ENCODE results near the gene LCN1.

LCN1 gene

DNA sequence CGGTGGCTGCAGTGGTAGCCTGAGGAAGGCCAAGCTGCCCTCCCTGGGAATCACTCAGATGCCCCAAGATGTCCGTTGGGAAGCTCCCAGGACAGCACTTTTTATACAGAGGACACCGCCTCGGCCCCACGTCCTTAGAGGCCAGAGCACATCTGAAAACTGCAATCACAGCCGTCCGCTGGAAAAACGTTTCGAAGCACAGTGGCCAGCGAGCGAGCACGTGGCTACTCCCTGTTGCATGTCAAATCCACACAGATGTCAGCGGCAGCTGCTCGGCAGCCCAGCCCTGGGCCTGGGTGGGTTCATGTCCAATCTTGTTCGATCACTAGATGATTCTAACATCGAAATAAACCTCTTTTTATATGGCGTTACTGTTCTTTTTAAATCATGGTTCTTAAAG, 32.7 kb upstream of the LCN1 start:
- no peak for DNase-seq (ENCODE audit: low read depth)

DNA sequence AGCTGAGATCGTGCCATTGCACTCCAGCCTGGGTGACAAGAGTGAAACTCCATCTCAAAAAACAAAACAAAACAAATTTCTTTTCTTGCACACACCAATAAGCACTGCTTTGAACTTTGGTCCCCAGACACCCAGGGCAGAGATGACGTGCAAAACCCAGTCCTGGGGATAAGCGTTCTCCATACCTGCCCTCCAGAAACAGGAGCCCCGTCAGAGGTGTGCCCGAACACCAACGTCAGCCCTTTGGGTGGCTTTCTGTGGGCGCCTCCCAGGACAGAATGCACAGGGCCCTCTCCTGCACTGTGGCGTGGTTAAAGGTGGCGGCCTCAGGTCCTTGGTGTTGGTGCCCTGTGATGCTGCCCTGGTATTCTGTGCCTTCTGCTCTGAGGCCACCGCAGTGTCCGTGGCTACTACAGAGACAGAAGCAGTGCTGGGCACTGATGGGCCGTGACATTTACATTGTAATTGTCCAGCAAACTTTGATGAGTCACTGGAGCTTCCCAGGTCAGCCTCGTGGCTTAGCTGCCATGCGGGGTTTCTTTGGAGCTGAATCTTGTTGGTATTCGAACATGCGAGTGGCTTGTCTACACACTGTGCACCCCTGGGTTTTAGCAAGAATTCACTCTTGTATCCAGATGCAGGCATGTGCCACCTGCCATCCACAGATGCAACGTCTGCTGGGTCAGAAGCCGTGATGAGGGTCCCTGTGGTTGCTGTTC, 31.9 kb upstream of the LCN1 start:
- no peak for DNase-seq (ENCODE audit: low read depth)

DNA sequence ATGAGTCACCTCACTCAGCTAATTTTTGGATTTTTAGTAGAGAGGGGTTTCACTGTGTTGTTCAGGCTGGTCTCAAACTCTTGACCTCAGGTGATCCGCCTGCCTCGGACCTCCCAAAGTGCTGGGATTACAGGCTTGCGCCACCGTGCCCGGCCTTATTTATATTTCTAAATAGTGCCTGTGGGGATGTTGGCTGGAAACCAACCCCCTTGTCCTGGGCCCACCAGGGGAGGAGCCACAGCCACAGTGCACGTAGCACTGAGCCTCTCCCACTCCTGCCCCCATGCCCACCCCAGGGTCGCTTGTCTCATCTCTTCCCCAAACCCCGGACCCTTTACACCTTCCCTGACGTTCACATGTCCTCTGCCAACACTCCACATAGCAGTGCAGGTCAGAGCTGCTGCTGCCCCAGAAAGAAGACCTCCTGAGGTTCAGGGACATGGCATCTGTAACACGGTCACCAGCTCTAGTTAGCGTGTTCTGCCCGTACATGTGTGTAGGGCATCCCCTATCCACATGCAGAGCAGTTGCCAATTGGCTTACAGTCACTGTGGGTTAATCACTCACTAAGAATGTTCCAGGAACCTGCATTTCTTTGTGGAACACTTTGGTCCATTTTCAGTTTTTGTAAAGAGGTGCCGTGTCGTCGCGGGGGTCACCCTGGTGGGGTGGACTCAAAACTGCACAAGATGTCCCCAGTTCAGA, 30.9 kb upstream of the LCN1 start:
- DNase-seq (ENCODE audit: low read depth), result no peak

DNA sequence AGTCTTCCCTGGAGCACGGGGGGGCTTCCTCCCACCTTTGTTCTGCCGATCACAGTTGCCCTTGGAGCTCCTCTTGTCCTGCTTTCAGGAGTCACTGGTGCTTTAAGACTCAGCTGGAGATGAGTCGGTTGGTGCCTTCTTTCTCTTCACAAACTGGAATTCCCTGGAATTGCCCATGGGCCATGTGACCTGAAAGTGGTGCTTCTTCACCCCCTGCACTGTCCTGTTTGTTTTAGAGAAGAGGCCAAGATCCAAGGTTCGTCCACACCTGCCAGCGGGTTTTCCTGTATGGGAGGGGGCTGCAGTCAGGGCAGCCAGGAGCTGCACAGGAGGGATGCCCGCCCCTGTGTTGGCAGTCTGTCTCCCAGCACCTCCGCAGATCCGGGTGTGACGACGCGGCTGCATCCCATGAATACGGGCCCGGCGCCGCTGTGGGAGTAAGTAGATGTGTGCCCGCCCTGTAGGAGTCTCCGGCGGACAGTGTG, 30.2 kb upstream of the LCN1 start:
- no peak for DNase-seq (ENCODE audit: low read depth)

DNA sequence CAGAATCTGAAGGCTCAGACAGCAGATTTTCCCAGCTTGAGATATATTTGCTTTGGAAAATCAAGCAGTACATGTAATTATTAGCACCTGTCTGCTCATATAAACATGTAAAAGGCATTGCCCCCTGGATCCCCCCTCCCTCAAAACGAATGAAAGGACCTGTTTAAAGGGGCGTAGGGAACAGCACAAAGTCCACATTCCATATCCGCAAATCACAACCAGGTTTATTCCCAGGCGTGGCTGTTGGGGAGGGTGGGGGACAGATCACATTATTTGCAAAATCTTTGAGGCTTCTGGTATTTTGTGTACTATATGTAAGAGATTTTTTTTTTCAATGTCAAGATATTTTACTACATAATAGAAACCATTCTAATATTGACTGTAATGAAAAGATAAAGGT, 29.5 kb upstream of the LCN1 start:
- no peak for DNase-seq (ENCODE audit: low read depth)

DNA sequence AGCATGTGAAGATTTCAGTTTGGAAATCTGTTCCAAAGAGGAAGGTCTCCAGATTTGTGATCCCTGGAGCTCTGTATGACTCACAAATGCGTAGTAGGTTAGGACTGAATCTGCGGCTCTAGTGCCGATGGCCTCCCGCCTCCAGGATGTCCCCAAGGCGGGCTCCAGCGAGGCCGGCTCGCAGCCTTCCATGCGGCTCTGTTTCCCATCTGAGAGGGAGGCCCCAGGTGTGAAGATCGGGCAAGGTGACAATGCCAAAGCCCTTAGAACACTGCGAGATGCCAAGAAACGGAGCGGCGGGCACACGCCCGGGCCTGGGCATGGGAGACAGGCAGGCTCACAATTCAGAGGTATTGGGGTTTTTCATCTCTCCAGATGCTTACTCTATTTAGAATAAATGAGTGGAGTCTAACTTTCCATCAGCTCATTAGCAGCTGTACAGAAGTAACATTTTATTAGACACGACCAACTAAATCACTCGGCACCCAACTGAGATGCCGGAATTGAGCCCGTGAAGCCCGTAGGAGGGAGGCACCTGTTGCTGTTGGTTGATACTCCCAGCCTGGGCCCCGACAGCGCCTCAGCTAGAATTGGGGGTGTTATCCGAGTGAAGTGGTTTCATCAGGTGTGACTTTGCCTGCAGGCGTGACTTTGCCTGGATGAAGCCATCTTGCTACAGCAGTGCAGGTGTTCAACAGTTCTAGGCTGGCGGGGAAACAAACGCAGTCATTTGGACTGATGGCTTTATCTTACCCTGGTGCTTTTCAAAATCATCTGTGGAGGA, 28.2 kb upstream of the LCN1 start:
- DNase-seq (ENCODE audit: low read depth), result no peak

DNA sequence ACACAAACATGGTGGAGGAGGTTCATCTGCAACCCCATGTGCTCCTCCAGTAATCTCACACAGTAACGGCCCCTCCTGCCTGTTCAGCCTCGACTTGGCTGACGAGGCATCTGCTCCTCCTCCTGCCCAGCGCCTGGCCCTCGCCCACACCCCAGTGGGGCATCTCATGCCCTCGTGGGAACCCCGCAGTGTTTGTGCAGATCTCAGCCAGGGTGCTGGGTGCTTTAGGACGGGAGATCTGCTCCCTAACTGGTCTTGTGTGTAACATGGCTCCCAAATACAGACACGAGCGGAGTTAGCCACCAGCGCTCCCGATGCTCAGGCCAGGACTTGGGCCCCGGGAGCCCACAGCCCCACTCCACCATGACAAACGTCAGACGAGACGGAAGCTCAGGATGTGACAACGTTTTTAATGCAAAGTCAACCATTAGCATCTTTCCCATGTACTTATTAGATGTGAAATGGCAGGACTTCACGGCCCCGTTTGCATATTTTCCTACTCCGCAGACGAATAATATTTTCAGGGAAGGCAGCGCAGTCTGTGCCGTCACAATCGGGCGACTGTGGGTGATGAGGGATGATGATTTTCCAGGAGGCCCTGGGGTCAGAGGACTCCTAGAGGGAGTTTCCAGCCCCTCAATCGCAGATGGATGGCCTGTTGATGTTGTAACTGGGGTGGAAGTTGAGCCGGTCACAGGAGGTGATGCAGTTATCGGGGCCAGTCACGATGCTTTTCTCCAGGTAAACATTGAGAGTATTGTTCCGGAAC, 26.3 kb upstream of the LCN1 start:
- DNase-seq (ENCODE audit: low read depth), result no peak

DNA sequence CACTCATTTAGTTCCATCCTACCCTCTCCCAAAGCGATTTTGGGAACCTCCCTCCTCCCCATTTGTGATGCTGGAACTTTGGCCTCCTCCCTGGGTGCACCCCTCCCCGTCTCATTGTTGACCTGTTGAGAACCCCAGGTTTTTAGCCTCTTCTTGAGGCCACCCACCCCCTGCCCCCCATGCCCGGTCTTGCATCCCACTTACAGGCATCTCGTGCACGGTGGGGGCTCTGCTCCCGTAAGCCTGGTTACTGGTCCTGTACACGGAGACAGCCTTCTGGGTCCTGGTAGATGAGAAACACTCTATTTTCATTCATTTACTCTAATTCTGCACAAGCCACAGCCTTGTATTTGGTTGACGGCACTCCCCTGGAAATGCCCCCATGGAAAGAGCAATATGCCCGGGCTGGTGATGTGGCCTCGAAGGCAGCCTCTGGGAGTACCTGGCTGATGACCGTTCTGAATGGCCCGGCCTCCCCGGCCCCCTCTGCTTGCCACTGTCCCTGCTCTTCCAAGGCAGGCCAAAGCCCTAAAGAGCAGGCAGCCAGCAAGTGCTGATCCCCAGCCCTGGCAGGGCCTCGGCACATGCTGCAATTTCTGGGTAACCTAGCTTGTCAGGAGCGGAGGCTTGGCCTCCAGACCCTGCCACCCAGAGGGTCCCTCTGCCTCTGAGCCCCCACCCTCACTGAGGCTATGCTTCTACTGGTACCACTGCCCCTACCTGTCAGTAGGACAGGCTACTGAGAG, 22.7 kb upstream of the LCN1 start:
- DNase-seq (ENCODE audit: low read depth), result no peak

DNA sequence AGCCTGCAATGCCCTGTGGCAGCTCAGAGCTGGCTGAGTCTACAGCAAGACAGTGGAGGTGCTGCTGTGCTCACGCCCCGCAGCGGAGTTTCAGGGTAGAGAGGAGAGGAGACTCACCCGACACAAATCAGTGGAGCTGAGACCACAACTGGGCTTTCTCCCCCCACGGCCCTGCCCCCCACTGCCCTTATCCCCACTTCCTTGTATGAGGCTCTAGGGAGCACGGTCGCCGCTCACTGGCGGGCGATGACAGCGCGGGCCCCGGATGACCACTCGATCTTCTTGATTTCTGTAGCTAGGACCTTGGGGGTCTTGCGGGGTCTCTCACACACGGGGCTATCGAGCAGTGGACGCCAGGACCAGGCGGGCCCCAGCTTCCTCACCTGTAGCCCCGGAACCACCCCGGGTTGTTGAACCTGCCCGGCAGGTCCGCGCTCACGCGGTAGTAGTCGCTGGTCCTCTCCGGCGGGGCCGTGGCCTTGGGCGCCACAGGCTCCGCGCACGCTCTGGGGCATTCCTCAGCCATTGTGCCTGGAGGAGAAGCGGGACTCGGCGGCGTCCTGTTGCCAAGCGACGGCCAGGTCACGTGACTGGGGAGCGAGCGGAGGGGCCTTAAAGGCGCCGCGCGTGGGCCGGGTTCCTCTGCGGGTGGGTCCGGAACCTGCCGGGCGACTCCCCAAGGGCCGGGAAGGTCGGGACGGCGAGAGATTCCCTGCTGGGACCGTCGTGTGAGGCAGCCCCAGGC, 21.7 kb upstream of the LCN1 start:
- DNase-seq (ENCODE audit: low read depth), result peak; percentile 88

DNA sequence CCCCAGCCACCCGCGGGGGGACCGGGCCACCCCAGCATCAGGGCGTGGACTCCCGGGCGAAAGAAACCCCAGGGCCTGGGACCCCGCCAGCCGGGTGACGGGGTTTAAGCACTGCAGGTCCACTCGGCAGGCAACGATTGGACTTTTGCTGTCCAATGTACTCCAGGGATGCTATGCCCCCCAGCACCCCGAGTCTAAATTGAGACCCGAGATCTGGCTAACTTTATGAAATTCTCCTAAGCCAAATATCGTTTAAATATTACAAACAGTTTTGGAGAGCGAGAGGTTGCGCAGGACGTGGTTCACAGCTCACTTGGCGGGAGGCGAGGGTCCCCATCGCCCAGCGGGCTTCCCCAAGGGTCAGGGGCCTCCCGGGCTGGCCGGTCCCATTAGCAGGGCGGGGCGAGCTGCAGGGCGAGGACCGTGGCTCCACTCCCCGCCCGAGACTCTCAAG, 21.1 kb upstream of the LCN1 start:
- DNase-seq (ENCODE audit: low read depth), result no peak

DNA sequence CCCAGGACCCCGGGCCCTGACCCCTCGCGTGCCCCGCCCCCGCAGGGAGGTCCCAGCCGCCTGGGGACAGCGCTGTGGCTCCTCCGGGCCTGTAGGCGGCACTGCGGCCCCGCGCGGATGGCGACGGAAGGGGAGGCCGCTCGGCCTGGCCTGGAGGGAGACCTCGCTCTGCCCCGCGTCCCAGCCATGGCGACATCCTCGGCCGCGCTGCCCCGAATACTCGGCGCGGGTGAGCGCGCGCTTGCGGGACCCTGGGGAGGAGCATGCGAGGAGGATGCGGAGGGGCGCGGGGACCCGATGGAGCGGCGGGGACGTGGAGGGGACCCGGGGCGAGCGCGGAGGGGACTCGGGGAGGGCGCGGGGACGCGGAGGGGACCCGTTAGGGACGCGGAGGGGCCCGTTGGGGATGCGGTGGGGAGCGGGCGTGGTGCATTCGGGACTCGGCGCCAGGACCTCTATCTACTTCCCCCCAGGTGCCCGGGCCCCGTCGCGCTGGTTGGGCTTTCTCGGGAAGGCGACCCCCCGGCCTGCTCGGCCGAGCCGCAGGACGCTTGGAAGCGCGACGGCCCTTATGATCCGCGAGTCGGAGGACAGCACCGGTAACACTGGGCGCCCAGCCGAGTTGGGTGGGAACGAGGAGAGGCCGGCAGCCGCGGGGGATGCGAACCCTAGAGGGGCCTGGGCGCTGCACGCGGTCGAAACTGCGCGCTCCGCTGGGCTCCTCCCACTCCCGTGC, 20.5 kb upstream of the LCN1 start, which contains the start of gene MRPS2:
MRPS2 (plus strand) TSS at position 158 of the 736 bp plus-strand sequence; CDS start at position 187, 29 bp downstream.
- DNase-seq (ENCODE audit: low read depth), result peak; percentile 64

DNA sequence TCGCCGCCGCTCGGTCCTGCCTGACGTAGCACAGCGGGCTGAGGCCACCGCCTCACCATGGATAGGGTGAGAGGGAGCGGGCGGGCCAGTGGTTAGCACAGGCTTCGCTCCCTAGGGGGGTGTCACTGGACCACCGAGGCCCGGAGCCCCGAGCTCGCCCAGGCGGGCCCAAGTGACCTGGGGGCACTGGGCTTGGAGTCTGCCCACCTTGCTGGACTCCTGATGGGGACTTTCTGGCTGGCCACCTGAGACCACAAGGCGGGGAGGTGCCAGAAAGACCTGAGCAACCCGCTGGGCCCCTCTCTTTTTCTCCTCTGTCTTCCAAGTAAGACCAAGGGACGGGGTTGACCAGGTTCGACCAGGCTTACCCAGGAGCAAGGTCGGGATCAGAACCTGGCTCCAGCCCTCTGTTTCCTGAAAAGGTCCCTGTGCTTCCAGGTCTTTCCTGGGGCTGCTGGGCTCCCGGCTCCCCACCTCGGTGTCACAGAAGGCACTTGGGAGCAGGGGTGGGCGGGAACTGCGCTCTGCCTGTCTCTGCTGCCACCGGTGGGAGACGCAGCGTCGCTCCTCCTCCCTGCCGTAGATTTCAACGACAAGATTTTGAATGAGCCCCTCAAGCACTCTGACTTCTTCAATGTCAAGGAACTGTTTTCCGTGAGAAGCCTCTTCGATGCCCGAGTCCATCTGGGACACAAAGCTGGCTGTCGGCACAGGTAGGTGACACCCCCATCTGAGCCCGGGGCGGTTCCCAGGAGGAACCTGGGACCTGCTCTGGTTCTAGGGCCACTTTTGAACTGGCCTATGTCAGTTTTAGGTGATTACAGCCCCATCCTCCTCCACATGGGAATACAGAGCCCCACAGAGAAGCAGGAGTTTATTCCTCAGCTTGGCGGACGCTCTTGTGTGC, 19.7 kb upstream of the LCN1 start:
- no peak for DNase-seq (ENCODE audit: low read depth)

DNA sequence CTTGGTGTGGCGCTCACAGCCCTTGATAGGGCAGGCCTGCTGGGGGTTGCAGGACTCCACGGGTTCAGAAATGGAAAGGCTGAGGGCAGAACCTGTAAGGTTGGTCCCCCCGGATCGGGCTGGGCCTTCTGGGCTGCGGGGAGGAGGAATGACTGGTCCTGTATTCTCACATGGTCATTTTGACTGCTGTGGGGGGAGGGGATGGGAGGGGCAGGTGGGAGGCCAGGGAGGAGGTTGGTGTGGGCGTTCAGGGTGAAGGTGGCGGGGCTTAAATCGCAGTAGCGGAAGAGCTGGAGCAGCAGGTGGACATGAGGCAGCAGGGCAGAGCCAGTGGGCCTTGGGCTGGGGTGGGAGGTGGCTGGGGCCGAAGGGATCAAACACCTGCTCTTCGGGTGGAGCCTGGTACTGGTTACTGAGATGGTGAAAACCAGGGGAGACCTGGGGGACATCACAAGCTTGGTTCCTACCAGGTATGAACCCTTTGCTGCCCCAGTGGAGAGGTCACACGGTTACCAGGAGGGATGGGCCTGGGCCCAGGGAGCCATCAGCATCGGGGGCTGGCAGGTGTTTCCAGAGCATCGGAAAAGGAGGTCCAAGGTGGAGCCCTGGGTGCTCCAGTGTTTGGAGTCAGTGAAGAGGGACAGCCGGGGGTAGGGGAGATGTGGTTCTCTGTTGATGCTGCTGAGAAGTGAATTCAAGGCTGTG, 18.9 kb upstream of the LCN1 start:
- DNase-seq (ENCODE audit: low read depth), result no peak

DNA sequence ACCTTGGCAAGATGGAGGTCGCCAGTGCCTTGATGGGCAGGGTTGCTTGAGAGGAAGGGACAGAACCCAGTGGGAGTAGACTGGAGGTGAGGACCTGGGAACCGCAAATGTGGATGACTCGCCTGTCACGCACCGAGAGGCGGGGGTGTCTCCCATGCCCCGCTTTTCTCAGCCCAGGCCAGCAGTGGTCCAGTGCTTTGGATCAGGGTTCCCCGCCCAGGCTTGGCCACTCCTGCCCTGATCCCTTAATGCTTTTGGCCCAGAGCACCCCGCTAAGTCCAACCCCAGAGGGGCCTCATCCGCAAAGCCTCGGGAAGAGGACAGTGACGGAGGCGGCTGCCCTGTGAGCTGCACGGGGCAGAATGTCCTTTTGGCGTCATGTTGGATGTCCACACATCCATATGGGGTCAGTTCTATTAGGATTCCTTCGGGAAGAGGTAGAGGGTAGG, 18.3 kb upstream of the LCN1 start:
- no peak for DNase-seq (ENCODE audit: low read depth)

DNA sequence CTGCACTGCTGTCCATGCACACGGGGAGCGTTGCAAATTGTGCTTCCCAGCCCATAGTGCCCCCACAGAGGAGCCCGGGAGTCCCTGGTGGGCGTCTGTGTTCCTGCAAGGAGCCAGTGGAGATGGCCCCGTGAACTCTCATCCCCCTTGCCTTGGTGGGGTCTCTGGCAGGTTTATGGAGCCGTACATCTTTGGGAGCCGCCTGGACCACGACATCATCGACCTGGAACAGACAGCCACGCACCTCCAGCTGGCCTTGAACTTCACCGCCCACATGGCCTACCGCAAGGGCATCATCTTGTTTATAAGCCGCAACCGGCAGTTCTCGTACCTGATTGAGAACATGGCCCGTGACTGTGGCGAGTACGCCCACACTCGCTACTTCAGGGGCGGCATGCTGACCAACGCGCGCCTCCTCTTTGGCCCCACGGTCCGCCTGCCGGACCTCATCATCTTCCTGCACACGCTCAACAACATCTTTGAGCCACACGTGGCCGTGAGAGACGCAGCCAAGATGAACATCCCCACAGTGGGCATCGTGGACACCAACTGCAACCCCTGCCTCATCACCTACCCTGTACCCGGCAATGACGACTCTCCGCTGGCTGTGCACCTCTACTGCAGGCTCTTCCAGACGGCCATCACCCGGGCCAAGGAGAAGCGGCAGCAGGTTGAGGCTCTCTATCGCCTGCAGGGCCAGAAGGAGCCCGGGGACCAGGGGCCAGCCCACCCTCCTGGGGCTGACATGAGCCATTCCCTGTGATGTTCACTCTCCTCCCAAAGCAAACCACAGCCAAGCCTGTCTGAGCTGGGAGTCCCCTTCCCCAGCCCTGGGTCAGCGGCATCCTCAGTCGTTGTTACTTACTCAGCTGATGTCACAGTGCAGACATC, 17.6 kb upstream of the LCN1 start:
- no peak for DNase-seq (ENCODE audit: low read depth)

DNA sequence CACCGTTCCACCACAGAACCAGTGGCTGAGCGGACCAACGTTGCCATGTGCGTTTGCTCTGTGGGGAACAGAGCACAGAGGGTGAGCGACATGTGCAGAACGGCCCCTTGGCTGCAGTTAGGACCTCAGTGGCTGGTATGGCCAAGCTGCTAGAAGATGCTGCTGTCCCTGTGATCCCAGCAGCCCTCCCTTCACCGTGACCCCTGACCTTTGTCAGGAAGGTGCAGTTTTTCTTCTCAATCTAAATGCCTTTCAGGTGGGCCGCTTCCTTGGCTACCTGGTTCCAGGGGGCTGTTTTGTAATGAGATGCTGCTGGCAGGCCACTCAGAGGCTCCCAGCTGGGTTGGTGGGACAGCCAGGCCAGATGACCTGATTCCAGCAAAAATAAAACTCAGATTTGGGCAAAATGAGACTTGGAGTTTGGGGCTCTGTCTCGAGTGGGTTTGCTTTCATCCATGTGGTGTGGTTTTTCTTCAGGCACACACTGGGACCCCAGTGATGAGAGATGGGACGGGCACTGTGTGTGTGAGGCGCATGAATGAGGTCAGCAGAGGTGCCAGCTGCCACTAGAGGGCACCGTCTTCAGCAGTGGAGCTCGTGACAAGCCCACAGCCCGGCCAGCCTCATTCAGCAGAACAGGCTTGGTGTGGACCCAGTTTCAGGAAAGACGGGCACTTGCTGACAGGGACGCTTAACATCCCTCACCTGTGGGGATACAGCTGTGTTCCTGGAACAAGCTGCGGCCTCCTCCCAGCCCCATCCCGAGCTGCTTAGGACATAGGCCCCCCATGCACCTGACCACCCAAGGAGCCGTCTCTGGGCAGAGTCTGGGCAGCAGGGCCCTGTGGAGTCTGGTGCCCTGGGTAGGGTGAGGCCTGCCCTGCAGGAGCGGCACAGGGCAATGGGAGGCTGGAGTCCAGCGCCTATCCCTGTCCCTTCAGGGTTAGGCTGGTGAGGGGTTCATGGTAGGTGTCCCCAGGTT, 16.7 kb upstream of the LCN1 start:
- DNase-seq (ENCODE audit: low read depth), result peak; percentile 32
